OCI-LY7 (cell line): Measurements from ENCODE around the gene DIAPH2. TPM values are rescaled to one million over a fixed set of nuclear protein-coding genes. Genes with fewer than 3 reads are reported as not detected.

Experiments
- BruUV-seq: library from RNA; stranded (reverse); fragments of 400-500 nt; replicated peaks from 2 replicates; lab custom pipeline; 2021; lab: Mats Ljungman, UMichigan
- CTCF ChIA-PET: fragments of 300-600 bp; sonication (Branson Sonifier 250); formaldehyde crosslinking; loops from one replicate; lab custom pipeline; 2022; ENCODE audit warnings: antibody characterized with exemption; ENCODE audit not compliant: unreplicated experiment; lab: Charles Lee
- POLR2A ChIA-PET: fragments of 300-600 bp; sonication (Branson Sonifier 250); formaldehyde crosslinking; loops from one replicate; lab custom pipeline; 2022; ENCODE audit warnings: antibody characterized with exemption; lab: Charles Lee
- DNase-seq: peaks from one replicate; pipeline ENCODE4 v3.0.0-alpha.2; 2015; ENCODE audit warnings: low spot score
- H2AFZ ChIP-seq: fragments of 200-600 bp; sonication (generic), shearing (Covaris generic); 2 replicates; pipeline ENCODE4 v1.6.1; 2014; ENCODE audit warnings: mild to moderate bottlenecking, antibody characterized with exemption, low read length, moderate library complexity
- H3K27ac ChIP-seq: fragments of 200-600 bp; sonication (generic); 2 replicates; pipeline ENCODE4 v1.5.1; 2014; ENCODE audit warnings: mixed run types, low read depth, mild to moderate bottlenecking, moderate library complexity, low read length, inconsistent platforms; ENCODE audit not compliant: poor library complexity, severe bottlenecking
- H3K36me3 ChIP-seq: fragments of 200-600 bp; sonication (generic); 2 replicates; pipeline ENCODE4 v1.6.1; 2014; ENCODE audit warnings: mild to moderate bottlenecking, antibody characterized with exemption, low read length, moderate library complexity, mixed read lengths; ENCODE audit not compliant: insufficient read depth
- H3K4me1 ChIP-seq: fragments of 200-600 bp; sonication (generic); 2 replicates; pipeline ENCODE4 v1.5.1; 2014; ENCODE audit warnings: mild to moderate bottlenecking, low read length; ENCODE audit not compliant: insufficient read depth, poor library complexity, severe bottlenecking
- H3K4me2 ChIP-seq: fragments of 200-600 bp; sonication (generic); 2 replicates; pipeline ENCODE4 v1.6.1; 2014; ENCODE audit warnings: mild to moderate bottlenecking, low read length
- H3K4me3 ChIP-seq: fragments of 200-600 bp; sonication (generic); 2 replicates; pipeline ENCODE4 v1.5.1; 2014; ENCODE audit warnings: mild to moderate bottlenecking, low read depth, low read length; ENCODE audit not compliant: poor library complexity, severe bottlenecking
- H3K79me2 ChIP-seq: fragments of 200-600 bp; sonication (generic); 2 replicates; pipeline ENCODE4 v1.6.1; 2016; ENCODE audit warnings: low read depth, mild to moderate bottlenecking, low read length, moderate library complexity, mixed read lengths; ENCODE audit not compliant: insufficient read depth
- H3K9me2 ChIP-seq: fragments of 200-600 bp; sonication (generic); 2 replicates; pipeline ENCODE4 v1.6.1; 2016; ENCODE audit warnings: mild to moderate bottlenecking, low read length, mixed read lengths; ENCODE audit not compliant: insufficient read depth
- H3K9me3 ChIP-seq: fragments of 200-600 bp; sonication (generic); 2 replicates; pipeline ENCODE4 v1.6.1; 2014; ENCODE audit warnings: mild to moderate bottlenecking, mixed run types, low read length, mixed read lengths
- H4K20me1 ChIP-seq: fragments of 200-600 bp; sonication (generic); 2 replicates; pipeline ENCODE4 v1.6.1; 2014; ENCODE audit warnings: mild to moderate bottlenecking, antibody characterized with exemption, low read length, moderate library complexity, mixed read lengths; ENCODE audit not compliant: insufficient read depth
- CTCF ChIP-seq: fragments of 200-600 bp; sonication (generic); conservative IDR thresholded peaks from 2 replicates; pipeline ENCODE4 v1.5.1; 2014; ENCODE audit warnings: mild to moderate bottlenecking, antibody characterized with exemption, low read length, moderate library complexity, mixed read lengths
- EZH2phosphoT487 ChIP-seq: fragments of 200-600 bp; sonication (generic); IDR thresholded peaks from 2 replicates; pipeline ENCODE4 v1.6.1; 2018; ENCODE audit warnings: low read depth, borderline replicate concordance, mild to moderate bottlenecking, mixed run types, antibody characterized with exemption, low read length, moderate library complexity, mixed read lengths
- intact Hi-C: fragments of 100-400 bp; cut with micrococcal nuclease; formaldehyde crosslinking; loops from one replicate; pipeline ENCODE4 v1.10.0; 2022; ENCODE audit not compliant: unreplicated experiment
- total RNA-seq, 2 experiments: library from RNA; depleted of rRNA in 1 of 2; stranded (reverse); fragments of >200 nt in 1 of 2; shearing (Covaris generic) in 1 of 2; gene quantifications; 2 replicates each; pipeline ENCODE4 v1.2.3, GENCODE V29; 2014 to 2022

The DIAPH2 gene
- total RNA-seq, 2 experiments from 2014 or later = 21.3 to 21.5 TPM

- Histone ChIP-seq H4K20me1 (no peaks in the 10 kb centered on the region), H3K9me3 (no peaks in the 10 kb centered on the region), H3K9me2 (no peaks in the 10 kb centered on the region), H3K27ac (no peak overlapping the region), H3K4me1 (no peaks in the 10 kb centered on the region), H3K4me3 (no peak overlapping the region), H3K4me2 (no peak overlapping the region), H3K79me2 (no peaks in the 10 kb centered on the region), H3K36me3 (no peaks in the 10 kb centered on the region), H2AFZ (no peak overlapping the region)
- no peak for DNase-seq
- BruUV-seq = no TSS peak
- intact Hi-C loops = no loop called here
- no peak for TF ChIP-seq EZH2phosphoT487
- TF ChIP-seq CTCF = no peak
- ChIA-PET CTCF (no interaction called here), POLR2A (no interaction called here)
Observed at GRCh38 chrX:96884027-96884426, 199.4 kb downstream of the DIAPH2 start.

GRCh38 chrX:96889726-96890125 lies 205.1 kb downstream of the DIAPH2 start:
- no peaks in the 10 kb centered on the region for H3K9me2 ChIP-seq
- H3K4me1 ChIP-seq = no peaks in the 10 kb centered on the region
- H3K36me3 ChIP-seq = no peaks in the 10 kb centered on the region
- no peaks in the 10 kb centered on the region for H4K20me1 ChIP-seq
- H3K79me2 ChIP-seq = no peaks in the 10 kb centered on the region
- no TSS peak for BruUV-seq
- H3K9me3 ChIP-seq = no peaks in the 10 kb centered on the region
- H3K4me2 ChIP-seq = no peak overlapping the region
- TF ChIP-seq CTCF (no peak), EZH2phosphoT487 (no peak)
- ChIA-PET POLR2A (no interaction called here), CTCF (no interaction called here)
- no peak overlapping the region for H3K27ac ChIP-seq
- DNase-seq = no peak
- intact Hi-C loops = no loop called here
- H2AFZ ChIP-seq = no peak overlapping the region
- H3K4me3 ChIP-seq = no peak overlapping the region

- ChIA-PET POLR2A (no interaction called here), CTCF (interaction anchor here (0.6 kb wide), 1 partner anchor 194 kb away, joined by 4 read pairs; no protein-coding TSS in a partner anchor)
- H3K4me2 ChIP-seq = no peak overlapping the region
- DNase-seq = no peak
- H4K20me1 ChIP-seq = no peaks in the 10 kb centered on the region
- BruUV-seq = no TSS peak
- TF ChIP-seq EZH2phosphoT487 = no peak
- TF ChIP-seq CTCF = no peak
- H3K36me3 ChIP-seq = no peaks in the 10 kb centered on the region
- H3K9me3 ChIP-seq = no peaks in the 10 kb centered on the region
- H2AFZ ChIP-seq = no peak overlapping the region
- no peaks in the 10 kb centered on the region for H3K9me2 ChIP-seq
- H3K27ac ChIP-seq = no peak overlapping the region
- intact Hi-C loops = no loop called here
- no peak overlapping the region for H3K4me3 ChIP-seq
- H3K79me2 ChIP-seq = no peaks in the 10 kb centered on the region
- no peaks in the 10 kb centered on the region for H3K4me1 ChIP-seq
Observed at GRCh38 chrX:96906741-96907140, 222.1 kb downstream of the DIAPH2 start.
